Heart right ventricle (tissue), 16 donors: ENCODE measurements around the gene MYLK4. TPM values are rescaled to one million over a fixed set of nuclear protein-coding genes. Genes with fewer than 3 reads are reported as not detected.

Experiments used
- ATAC-seq, 8 donors: fragments of 200-7000 bp; cut with Tn5 transposase; one replicate each; pipeline ENCODE4 v1.9.1; 2020; ENCODE audit warnings: mild to moderate bottlenecking in 8 of 8, moderate library complexity in 8 of 8, moderate number of reproducible peaks in 1 of 8
- DNase-seq, 2 donors: peaks; one replicate each; pipeline ENCODE4 v3.0.0-alpha.2; 2020
- H3K27ac ChIP-seq, 10 donors: fragments of 200-600 bp; sonication (generic) in 2 of 10; one replicate each; pipeline versions ENCODE4 v1.5.0 to v1.8.0; 2020 to 2022; ENCODE audit warnings: mild to moderate bottlenecking in 3 of 10
- H3K27me3 ChIP-seq, 7 donors: fragments of 200-600 bp; one replicate each; pipeline ENCODE4 v1.8.0; 2021 to 2022; ENCODE audit warnings: mild to moderate bottlenecking in 2 of 7
- H3K36me3 ChIP-seq, 9 donors: fragments of 200-600 bp; sonication (generic) in 1 of 9; one replicate each; pipeline versions ENCODE4 v1.5.0 to v1.8.0; 2020 to 2022; ENCODE audit warnings: mild to moderate bottlenecking in 2 of 9
- H3K4me1 ChIP-seq, 9 donors: fragments of 200-600 bp; sonication (generic) in 1 of 9; one replicate each; pipeline versions ENCODE4 v1.5.0 to v1.8.0; 2020 to 2022; ENCODE audit warnings: mild to moderate bottlenecking in 4 of 9
- H3K4me3 ChIP-seq, 10 donors: fragments of 200-600 bp; sonication (generic) in 2 of 10; one replicate each; pipeline versions ENCODE4 v1.5.0 to v1.8.0; 2020 to 2022; ENCODE audit warnings: mild to moderate bottlenecking in 7 of 10, moderate library complexity in 2 of 10
- H3K9me3 ChIP-seq, 11 donors: fragments of 200-600 bp in 10 of 11; sonication (generic) in 2 of 11; one replicate each; pipeline versions ENCODE4 v1.5.0 to v1.8.0; 2013 to 2022; ENCODE audit warnings: mild to moderate bottlenecking in 2 of 11, control low read depth in 1 of 11, moderate library complexity in 1 of 11
- WGBS, 2 donors: extraction: QIAGEN DNeasy Blood & Tissue Kit; methylation state at CpG; one replicate each; pipeline ENCODE4 v1.1.7; 2013; ENCODE audit warnings: inconsistent platforms in 1 of 2; 5-methylcytosine and 5-hydroxymethylcytosine counted together
- intact Hi-C, 10 donors: fragments of 100-400 bp; cut with DNase I; formaldehyde crosslinking; loops; one replicate each; pipeline versions ENCODE4 v1.11.1 to v1.14.2; 2022
- polyA plus RNA-seq, 2 donors: library from polyadenylated mRNA; stranded (reverse); fragments of 200-250 nt; gene quantifications; one replicate each; pipeline ENCODE4 v1.2.3, GENCODE V29; 2013
- total RNA-seq, 10 donors: library from RNA; stranded (reverse); fragmentation: NEBNext Ultra II Directional in 3 of 10; extraction: Animal tissue kit (Norgen Biotek cat#: 25700) in 3 of 10; gene quantifications; one replicate each; pipeline versions ENCODE4 v1.2.1 to v1.2.4, GENCODE V29; 2021 to 2023
- TF ChIP-seq, protein P1 (sequence below), 9 donors: fragments of 200-600 bp; sonication (generic) in 2 of 9; IDR thresholded peaks; one replicate each; pipeline versions ENCODE4 v1.5.0 to v1.8.0; 2021 to 2022; ENCODE audit warnings: antibody characterized with exemption in 9 of 9, mild to moderate bottlenecking in 5 of 9, moderate library complexity in 1 of 9
- donor health status: Arrhythmogenic right ventricular cardiomyopathy.
- donor health status: ischemic (EF 13 %, LVEDD 7.1; RV severe dilation, severe dysfunction).
- donor health status: healthy with polysubstance abuse.
- donor health status: DM: no; HTN: yes; CAD: no.
- donor health status: DM: no; HTN: no; CAD: no.
- donor health status: ischemic (EF 25% LVEDD 6.9; RV normal size, moderate dysfunction).
- donor health status: ischemic (EF 25% LVEDD 5.7; RV mildly dilated, moderate dysfunction).
- donor health status: healthy.
- donor health status: DM: yes; HTN: yes; CAD: no.
- donor health status: Ischemic cardiomyopathy.
- donor health status: ischemic (EF 35%, LVEDD 5.7; RV mildly dilated, moderate dysfunction).
- donor health status: nonischemic (EF 11% LVEDD 7.7; RV severe dilation, severe dysfunction).
- donor health status: DM: yes; HTN: yes; CAD: no.
- donor health status: PGD.
- donor health status: ischemic (EF 29% LVEDD 5.4; RV normal size, mild dysfunction).
- donor health status: nonischemic (EF 23%, LVEDD 6.1; RV moderate dilation, normal function).

MYLK4 gene
- total and polyA plus RNA-seq, 12 donors = 0.13 to 2.5 (median 0.92) TPM

DNA sequence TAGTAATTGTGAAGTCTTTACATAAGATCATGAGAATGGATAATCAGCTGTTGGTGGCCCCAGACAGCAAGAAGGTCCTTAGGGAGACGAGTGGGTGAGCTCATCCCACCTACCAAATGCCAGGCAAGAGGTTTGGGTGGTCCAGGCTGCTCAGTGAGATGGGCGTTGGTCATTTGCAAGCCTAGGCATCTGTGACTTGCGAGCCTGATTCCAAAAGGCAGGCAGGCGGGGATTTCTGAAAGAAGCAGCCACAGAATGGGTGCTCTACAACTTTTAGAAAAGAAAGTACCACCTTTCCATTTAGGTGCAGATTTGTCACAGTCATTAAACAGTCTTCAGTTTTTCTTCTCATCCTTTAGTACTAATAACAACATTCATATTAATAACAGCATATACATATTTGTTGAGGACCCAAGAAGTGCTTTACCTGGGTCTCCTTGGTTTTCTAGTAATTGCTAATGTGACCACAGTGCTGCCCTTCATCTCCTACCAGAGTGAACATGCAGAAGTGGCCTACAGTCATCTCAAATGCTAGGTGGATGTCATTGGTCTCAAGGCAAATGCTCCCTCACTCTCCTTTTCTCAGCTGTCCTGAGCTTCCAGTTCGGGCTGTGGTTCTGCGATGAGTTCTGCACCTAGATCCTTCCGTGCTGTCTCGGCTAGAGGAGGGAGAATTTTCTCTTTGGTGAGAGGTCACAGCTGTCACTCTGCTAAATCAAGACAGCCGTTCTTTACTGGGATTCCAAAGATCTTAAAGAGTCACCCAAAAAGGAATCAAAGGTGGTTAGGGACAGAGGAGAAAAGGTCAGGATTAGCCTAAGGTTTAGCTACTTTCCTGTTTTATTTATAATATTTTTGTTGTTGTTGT is 17.2 kb upstream of the MYLK4 start:
- H3K4me3 ChIP-seq = peak overlapping the region in 9 of 10 donors; percentile 69 to 94 (median 89)
- H3K9me3 ChIP-seq = no peaks in the 10 kb centered on the region
- H3K36me3 ChIP-seq = peaks cover 0 to 29% (median 0%) of the 10 kb centered on the region in 9 donors
- no peaks in the 10 kb centered on the region for H3K27me3 ChIP-seq
- ATAC-seq (no peak), DNase-seq (no peak)
- intact Hi-C loops = loop anchor here in 1 of 10 donors (5.0 kb wide), 1 partner anchor 219 kb away; no protein-coding TSS in a partner anchor
- TF ChIP-seq, protein P1, sequence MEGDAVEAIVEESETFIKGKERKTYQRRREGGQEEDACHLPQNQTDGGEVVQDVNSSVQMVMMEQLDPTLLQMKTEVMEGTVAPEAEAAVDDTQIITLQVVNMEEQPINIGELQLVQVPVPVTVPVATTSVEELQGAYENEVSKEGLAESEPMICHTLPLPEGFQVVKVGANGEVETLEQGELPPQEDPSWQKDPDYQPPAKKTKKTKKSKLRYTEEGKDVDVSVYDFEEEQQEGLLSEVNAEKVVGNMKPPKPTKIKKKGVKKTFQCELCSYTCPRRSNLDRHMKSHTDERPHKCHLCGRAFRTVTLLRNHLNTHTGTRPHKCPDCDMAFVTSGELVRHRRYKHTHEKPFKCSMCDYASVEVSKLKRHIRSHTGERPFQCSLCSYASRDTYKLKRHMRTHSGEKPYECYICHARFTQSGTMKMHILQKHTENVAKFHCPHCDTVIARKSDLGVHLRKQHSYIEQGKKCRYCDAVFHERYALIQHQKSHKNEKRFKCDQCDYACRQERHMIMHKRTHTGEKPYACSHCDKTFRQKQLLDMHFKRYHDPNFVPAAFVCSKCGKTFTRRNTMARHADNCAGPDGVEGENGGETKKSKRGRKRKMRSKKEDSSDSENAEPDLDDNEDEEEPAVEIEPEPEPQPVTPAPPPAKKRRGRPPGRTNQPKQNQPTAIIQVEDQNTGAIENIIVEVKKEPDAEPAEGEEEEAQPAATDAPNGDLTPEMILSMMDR (IDR thresholded peaks at IDR 0.05) = no peak
- H3K27ac ChIP-seq = peak overlapping the region in 9 of 10 donors; percentile 21 to 97 (median 94)
- peaks cover 2 to 70% (median 62%) of the 10 kb centered on the region in 9 donors for H3K4me1 ChIP-seq
- 29 to 35% methylated on average over 9 of the region's 9 CpGs for WGBS, 2 donors

DNA sequence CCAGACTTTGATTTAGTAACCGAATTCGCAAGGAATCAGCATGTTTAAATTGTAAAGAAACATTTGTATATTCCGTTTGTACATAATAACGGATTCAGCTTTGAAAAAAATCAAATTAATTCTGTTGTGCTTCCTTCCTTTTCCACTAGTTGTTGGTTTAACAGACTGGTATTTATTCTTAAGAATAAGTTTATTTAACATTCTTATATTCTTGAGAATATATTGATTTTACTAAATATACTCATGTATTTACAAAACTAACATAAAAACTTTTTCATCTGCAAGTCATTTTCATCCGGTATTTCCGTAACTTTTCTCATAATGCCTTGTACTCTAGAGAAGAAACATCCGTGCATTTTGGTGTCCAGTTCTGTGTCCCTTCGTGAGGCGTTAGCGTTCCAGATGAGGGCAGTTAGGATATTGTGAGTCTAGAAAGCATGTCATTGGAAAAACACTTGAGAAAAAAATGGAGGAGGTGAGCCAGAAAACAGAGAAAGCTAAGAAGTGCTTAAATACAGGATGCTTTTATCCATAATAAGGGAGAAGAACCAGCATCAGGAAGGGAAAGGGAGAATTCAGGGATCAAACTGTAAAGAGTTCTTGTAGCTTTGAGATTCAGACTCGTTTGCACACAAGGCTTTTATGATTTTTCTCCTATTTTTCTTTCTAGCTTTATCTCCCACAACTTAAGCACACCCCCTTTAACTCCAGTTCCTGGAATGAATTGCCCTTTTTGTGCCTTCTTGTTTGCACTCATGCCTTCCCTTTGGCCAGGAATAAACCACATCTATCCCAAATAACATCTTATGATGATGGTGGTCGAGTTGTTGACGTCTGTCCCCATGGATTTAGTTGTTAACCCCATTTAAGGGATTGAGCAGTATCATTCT is 16.3 kb upstream of the MYLK4 start:
- Histone ChIP-seq H3K4me1 (peaks cover 2 to 64% (median 55%) of the 10 kb centered on the region in 9 donors), H3K9me3 (no peaks in the 10 kb centered on the region), H3K27me3 (no peaks in the 10 kb centered on the region), H3K27ac (peak overlapping the region in 9 of 10 donors; percentile 91 to 99 (median 97)), H3K4me3 (peak overlapping the region; percentile 69 to 94 (median 88)), H3K36me3 (peaks cover 0 to 22% (median 0%) of the 10 kb centered on the region in 9 donors)
- DNase-seq (no peak), ATAC-seq (no peak)
- TF ChIP-seq, protein P1 (IDR thresholded peaks at IDR 0.05) = peak in 1 of 9 donors; percentile 5
- intact Hi-C loops = loop anchor here in 1 of 10 donors (5.0 kb wide), 1 partner anchor 220 kb away; no protein-coding TSS in a partner anchor
- WGBS, 2 donors = 3% methylated on average over 13 of the region's 13 CpGs

DNA sequence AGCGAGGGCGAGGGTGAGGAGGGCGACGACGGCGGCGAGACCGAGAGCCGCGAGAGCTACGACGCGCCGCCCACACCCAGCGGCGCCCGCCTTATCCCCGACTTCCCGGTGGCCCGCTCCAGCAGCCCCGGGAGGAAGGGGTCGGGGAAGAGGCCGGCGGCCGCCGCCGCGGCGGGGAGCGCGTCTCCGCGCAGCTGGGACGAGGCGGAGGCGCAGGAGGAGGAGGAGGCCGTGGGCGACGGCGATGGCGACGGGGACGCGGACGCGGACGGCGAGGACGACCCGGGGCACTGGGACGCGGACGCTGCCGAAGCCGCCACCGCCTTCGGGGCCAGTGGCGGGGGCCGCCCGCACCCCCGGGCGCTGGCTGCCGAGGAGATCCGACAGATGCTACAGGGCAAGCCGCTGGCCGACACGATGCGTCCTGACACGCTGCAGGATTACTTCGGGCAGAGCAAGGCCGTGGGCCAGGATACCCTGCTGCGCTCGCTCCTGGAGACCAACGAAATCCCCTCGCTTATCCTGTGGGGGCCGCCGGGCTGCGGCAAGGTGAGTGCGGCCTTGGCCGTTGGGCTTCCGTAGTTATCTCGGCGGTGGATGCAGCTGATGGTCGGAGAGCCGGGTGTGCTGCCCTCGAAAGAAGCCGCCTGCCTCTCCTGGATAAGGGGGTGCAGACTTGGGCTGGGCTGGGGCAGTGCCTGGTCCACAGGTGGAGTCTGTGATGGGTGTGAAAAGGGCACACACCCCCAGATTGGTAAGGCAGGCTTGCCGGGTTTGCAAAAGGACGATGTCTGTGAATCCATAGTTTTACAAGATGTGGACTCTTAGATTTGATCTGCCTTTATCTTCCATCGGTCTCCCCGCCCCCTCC is 15.4 kb upstream of the MYLK4 start:
- H3K4me3 ChIP-seq = peak overlapping the region; percentile 69 to 94 (median 88)
- ATAC-seq = peak in 7 of 8 donors; percentile 0 to 42 (median 8)
- DNase-seq = peak; percentile 46 to 61
- H3K36me3 ChIP-seq = peaks cover 0 to 13% (median 0%) of the 10 kb centered on the region in 9 donors
- H3K27me3 ChIP-seq = no peaks in the 10 kb centered on the region
- H3K4me1 ChIP-seq = peaks cover 2 to 60% (median 48%) of the 10 kb centered on the region in 9 donors
- H3K27ac ChIP-seq = peak overlapping the region; percentile 91 to 99 (median 97)
- intact Hi-C loops = loop anchor here in 1 of 10 donors (5.0 kb wide), 1 partner anchor 221 kb away; no protein-coding TSS in a partner anchor
- TF ChIP-seq, protein P1 (IDR thresholded peaks at IDR 0.05) = no peak
- WGBS, 2 donors = 0% methylated on average over 74 to 91 of the region's 91 CpGs
- H3K9me3 ChIP-seq = no peaks in the 10 kb centered on the region
